Left renal cortex interstitium (tissue), 4 donors: ENCODE data around the gene RAB5A. TPM values are rescaled to one million over a fixed set of nuclear protein-coding genes. Genes with fewer than 3 reads are reported as not detected.
A peak's percentile ranks its signal among the peaks of the same experiment; 100 is the strongest.
"Not testable (repeated sequence)": the region's sequence is repeated elsewhere in the genome, so short reads cannot be mapped to it uniquely, and the experiment has no call there.

Source experiments
- DNase-seq, 4 donors: peaks; one replicate each; pipeline ENCODE4 v3.0.0-alpha.2; 2013; ENCODE audit warnings: low read depth in 4 of 4, low spot score in 2 of 4, missing footprints in 1 of 4
- polyA plus RNA-seq, 4 donors: library from polyadenylated mRNA; unstranded; fragments of 120-200 nt; gene quantifications; one replicate each; pipeline ENCODE4 v1.2.1, GENCODE V29; 2013; ENCODE audit not compliant: insufficient read length in 4 of 4

RAB5A gene
- 10 to 100 TPM; 66.2 to 79.1 (median 71.5) TPM for polyA plus RNA-seq

- peak; percentile 81 to 96 (median 94) for DNase-seq
These were observed at the start of gene RAB5A for GRCh38 chr3:19946832-19947548. Gene RAB5A (plus strand): TSS chr3:19947097. CDS start chr3:19950899, 3,802 bp downstream.

- no peak for DNase-seq
These were observed 48.2 kb upstream of the RAB5A start for GRCh38 chr3:19898721-19899120.

GRCh38 chr3:19899264-19899663, 47.6 kb upstream of the RAB5A start:
- no peak for DNase-seq

- not testable (repeated sequence) for DNase-seq
These were observed 47.1 kb upstream of the RAB5A start for GRCh38 chr3:19899833-19900232.

GRCh38 chr3:19901337-19901736, 45.6 kb upstream of the RAB5A start:
- no peak for DNase-seq

- no peak for DNase-seq
These were observed 45.0 kb upstream of the RAB5A start for GRCh38 chr3:19901918-19902317.

GRCh38 chr3:19903649-19904048, 43.2 kb upstream of the RAB5A start:
- no peak for DNase-seq

- no peak for DNase-seq
These were observed 39.4 kb upstream of the RAB5A start for GRCh38 chr3:19907523-19907922.

GRCh38 chr3:19911452-19911851, 35.4 kb upstream of the RAB5A start:
- DNase-seq = no peak

GRCh38 chr3:19917167-19917566, 29.7 kb upstream of the RAB5A start:
- DNase-seq = no peak

GRCh38 chr3:19920401-19921080, 26.4 kb upstream of the RAB5A start:
- no peak for DNase-seq

- DNase-seq = no peak
These were observed 15.7 kb upstream of the RAB5A start for GRCh38 chr3:19931180-19931692.

GRCh38 chr3:19931767-19932188, 15.1 kb upstream of the RAB5A start:
- DNase-seq = no peak

- DNase-seq = no peak
These were observed 14.5 kb upstream of the RAB5A start for GRCh38 chr3:19932422-19932821.

GRCh38 chr3:19934098-19934566, 12.8 kb upstream of the RAB5A start, which contains the start of gene EFHB:
Gene EFHB (minus strand): TSS chr3:19934217. CDS start chr3:19934018, 199 bp downstream.
- peak in 1 of 4 donors; percentile 16 for DNase-seq

GRCh38 chr3:19937459-19938294, 9.2 kb upstream of the RAB5A start:
- DNase-seq = no peak

- no peak for DNase-seq
These were observed 8.6 kb upstream of the RAB5A start for GRCh38 chr3:19938295-19938627.

GRCh38 chr3:19940643-19941042, 6.3 kb upstream of the RAB5A start:
- no peak for DNase-seq

- no peak for DNase-seq
These were observed 1.4 kb upstream of the RAB5A start for GRCh38 chr3:19945534-19945933.

- DNase-seq = peak in 1 of 4 donors; percentile 18
These were observed 697 bp upstream of the RAB5A start for GRCh38 chr3:19945969-19946831.
